ENCODE data around the gene SLC27A2.
"Not testable (repeated sequence)": the region's sequence is repeated elsewhere in the genome, so short reads cannot be mapped to it uniquely, and the experiment has no call there.

Gene SLC27A2

DNA sequence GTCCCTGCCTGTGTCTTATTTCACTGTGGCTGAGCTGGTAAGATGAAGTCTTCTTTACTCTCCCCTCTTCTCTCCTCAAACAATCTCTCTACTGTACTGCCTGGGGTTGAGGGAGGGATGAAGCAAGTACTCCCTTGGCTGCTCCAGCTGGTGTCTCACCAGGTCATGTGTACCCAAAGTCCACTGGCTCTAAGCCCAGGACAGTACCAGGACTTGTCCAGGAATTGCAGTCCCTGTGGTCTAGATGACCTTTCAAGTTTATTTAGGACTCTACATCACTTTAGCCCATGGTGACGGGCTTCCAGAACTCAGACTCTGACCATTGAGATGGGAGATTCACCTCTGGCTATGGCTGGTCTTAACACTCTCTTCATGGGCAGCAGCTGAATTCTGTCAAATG is 17.5 kb upstream of the SLC27A2 start:
- no peak for DNase-seq

GRCh38 chr15:50166216-50166615 is 15.8 kb upstream of the SLC27A2 start:
- no peak for DNase-seq

DNA sequence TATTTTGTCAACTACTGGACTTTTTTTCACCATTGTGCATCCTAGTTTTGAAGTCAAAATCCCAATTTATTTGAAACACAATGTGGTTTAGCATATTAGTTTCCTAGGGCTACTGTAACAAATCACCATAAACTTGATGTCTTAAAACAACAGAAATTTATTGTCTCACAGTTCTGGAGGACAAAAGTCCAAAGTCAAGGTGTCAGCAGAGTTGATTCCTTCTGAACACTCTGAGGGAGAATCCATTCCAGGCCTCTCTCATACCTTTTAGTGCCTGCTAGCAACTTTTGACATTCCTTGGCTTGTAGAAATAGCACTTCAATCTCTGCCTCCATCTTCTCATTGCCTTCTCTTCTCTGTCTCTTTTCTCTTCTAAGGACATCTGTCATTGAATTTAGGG is 14.9 kb upstream of the SLC27A2 start:
- no peak for DNase-seq

- DNase-seq, result no peak
These were observed 13.6 kb upstream of the SLC27A2 start for GRCh38 chr15:50168379-50168778.

- DNase-seq, result no peak
These were observed 13.1 kb upstream of the SLC27A2 start for GRCh38 chr15:50168783-50169411.

DNA sequence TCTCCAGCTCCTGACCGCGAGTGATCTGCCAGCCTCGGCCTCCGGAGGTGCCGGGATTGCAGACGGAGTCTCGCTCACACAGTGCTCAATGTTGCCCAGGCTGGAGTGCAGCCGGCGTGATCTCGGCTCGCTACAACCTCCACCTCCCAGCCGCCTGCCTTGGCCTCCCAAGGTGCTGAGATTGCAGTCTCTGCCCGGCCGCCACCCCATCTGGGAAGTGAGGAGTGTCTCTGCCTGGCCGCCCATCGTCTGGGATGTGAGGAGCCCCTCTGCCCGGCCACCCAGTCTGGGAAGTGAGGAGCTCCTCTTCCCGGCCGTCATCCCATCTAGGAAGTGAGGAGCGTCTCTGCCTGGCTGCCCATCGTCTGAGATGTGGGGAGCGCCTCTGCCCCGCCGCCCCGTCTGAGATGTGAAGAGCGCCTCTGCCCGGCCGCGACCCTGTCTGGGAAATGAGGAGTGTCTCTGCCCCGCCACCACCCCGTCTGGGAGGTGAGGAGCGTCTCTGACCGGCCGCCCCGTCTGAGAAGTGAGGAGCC is 9.6 kb upstream of the SLC27A2 start:
- not testable (repeated sequence) for DNase-seq

GRCh38 chr15:50176869-50177268 is 5.1 kb upstream of the SLC27A2 start:
- DNase-seq, result no peak

DNA sequence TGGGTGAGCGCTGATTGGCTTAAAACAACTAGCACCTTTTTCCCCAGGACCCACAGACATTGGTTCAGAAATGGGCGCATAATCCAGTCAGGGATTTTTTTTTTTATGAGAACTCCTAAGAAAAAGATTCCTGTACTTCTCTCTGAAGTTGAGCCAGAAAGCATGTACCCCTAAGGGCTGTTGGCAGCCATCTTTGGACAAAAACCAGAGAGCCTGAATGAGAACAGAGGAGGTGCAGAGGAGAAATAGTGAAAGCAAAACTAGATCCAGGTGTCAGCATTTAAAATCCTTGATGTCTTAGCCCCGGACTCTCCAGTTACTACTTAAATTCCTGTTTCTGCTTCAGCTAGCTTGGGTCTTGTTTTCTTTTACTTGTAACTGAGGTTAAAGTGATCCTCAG is 1.9 kb upstream of the SLC27A2 start:
- no peak for DNase-seq

- no peak for DNase-seq
These were observed 1.4 kb upstream of the SLC27A2 start for GRCh38 chr15:50180582-50180981.

DNA sequence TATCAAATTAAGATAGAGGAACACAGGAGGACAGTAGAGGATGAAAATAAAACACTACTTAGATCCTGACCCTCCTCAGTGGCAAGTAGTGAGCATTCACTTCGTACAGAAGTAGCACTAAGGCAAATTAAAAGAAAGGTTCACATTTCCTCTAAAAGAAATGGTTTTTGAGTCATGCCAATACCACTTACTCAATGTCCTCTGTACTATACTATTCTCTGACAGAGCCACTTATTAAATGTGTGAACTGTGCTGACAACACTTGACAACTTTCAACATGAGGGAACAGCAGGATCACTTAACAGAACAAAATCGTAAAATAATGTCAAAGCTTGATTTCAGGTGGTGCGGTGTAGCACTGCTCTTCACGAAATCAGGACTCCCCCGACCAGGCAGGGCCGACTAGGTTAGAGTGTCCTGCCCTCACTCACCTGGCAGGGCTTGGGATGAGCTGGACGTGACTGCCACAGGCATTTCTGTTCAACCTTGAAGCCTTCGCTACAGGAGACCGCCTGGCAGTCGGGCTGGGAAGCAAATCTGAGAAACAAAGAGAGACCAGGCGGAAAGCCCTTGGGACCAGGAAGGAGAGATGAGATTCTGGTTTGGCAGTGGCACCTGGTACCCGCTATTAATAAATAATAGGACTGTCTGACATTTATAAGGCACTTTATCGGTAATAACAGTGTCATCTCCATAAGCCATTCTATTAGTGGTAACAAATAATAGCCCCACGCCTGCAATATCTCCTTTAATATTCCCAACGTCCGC is 611 bp upstream of the SLC27A2 start:
- DNase-seq, result no peak

DNA sequence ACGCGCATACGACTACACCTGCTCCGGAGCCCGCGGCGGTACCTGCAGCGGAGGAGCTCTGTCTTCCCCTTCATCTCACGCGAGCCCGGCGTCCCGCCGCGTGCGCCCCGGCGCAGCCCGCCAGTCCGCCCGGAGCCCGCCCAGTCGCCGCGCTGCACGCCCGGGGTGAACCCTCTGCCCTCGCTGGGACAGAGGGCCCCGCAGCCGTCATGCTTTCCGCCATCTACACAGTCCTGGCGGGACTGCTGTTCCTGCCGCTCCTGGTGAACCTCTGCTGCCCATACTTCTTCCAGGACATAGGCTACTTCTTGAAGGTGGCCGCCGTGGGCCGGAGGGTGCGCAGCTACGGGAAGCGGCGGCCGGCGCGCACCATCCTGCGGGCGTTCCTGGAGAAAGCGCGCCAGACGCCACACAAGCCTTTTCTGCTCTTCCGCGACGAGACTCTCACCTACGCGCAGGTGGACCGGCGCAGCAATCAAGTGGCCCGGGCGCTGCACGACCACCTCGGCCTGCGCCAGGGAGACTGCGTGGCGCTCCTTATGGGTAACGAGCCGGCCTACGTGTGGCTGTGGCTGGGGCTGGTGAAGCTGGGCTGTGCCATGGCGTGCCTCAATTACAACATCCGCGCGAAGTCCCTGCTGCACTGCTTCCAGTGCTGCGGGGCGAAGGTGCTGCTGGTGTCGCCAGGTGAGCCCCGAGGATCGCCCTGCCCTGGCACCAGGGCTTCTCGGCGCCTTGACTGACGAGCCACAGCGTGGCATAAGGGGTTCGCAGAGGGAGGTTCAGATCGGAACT is 420 bp downstream of the SLC27A2 start:
- DNase-seq, result peak; percentile 17

GRCh38 chr15:50183112-50183794 is 1.3 kb downstream of the SLC27A2 start:
- no peak for DNase-seq

GRCh38 chr15:50184863-50185504 is 3.0 kb downstream of the SLC27A2 start:
- DNase-seq, result no peak

DNA sequence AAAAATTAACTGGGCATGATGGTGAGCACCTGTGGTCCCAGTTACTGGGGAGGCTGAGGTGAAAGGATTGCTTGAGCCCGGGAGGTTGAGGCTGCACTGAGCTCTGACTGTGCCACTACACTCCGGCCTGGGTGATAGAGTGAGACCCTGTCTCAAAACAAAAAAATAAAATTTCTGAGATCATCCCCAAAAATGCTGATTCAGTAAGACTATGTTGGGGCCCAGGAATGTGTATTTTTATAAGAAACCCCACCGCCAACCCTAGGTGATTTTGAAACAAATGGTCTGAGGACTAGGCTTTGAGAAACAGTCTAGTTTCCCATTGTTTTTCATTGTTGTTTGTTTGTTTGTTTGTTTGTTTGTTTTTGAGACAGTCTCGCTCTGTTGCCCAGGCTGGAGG is 4.1 kb downstream of the SLC27A2 start:
- DNase-seq, result no peak

DNA sequence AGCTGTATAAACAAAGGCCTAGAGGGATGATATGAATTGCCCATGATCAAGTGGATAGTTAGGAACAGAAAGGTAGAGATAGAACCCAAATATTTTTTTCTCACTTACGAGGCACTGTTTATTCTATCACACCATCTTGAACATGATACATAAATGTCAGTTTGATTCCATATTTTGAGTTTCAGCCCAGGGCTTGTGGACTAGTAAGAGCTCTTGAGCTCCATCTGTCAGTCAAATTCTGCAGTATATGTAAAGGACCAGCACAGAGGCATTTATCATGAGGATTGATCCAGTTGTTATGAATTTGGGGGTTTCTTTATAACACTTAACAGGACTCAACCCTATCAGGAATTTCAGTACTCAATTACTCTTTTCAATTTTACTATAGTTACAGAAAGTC is 4.8 kb downstream of the SLC27A2 start:
- DNase-seq, result no peak

DNA sequence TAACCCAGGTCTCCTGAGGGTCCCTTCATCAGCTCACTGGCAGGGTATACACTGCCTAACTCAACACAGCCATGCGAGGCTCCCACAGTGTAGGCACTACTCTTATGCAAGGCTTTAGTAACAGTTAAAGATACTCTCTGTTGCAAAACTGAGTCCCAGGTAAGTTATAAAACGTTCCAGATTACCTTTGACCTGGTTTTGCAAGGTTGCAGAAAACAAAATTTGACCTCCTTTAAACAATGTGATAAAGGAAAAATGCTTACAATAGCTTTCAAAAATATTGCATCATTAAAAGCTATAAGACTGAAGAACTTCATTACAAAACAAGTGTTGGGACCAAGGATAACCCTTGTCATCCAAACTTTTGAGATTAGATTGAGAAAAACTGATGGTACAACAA is 5.5 kb downstream of the SLC27A2 start:
- no peak for DNase-seq

DNA sequence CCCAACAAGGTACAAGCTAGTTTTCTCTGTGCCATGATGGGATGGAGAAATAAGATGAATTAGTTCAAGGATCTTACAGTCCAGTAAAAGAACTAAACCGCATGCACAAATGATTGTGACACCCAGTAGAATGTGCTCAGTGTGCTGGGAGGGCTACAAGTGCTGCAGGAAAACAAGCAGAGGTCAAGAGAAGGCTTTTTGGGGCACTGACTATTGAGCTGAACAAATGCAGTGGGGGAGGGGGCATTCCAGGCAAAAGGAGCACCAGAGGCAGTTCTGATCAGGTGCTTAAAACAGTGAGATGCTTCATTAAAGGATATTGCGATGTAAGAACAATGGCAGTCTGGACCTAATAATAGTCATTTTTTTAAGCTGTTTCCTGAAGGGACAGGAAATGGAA is 6.0 kb downstream of the SLC27A2 start:
- no peak for DNase-seq

DNA sequence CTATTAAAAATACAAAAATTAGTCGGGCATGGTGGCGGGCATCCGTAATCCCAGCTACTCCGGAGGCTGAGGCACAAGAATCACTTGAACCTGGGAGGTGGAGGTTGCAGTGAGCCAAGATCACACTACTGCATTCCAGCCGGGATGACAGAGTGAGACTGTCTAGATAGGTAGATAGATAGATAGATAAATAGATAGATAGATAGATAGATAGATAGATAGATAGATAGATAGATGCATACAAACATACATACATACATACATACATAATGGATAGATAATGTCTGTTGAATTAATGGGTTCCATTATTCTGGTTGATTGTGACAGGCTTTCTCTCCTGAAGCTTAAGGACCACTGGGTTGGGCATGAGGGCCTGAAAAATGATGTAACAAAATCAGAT is 6.8 kb downstream of the SLC27A2 start:
- not testable (repeated sequence) for DNase-seq

- DNase-seq, result no peak
These were observed 7.6 kb downstream of the SLC27A2 start for GRCh38 chr15:50189633-50190032.

GRCh38 chr15:50190166-50190570 is 8.2 kb downstream of the SLC27A2 start:
- no peak for DNase-seq

DNA sequence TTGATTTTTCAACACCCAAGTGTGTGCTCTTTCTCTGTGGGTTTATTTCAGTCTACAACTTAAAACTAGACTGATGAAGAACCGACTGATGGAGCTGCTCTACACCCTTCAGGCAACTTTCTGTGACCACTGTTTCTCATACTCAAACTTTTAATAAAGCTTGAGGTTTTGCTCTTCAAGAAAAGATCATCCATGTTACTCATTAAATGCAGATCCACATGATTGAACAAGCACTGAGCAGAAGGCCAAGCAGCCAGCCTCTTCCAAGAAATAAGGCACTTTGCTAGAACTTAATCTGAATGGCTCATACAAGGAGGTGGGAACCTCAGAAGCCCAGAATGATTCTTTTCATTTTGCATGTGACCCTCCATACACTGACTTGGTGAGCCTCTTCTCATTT is 8.7 kb downstream of the SLC27A2 start:
- no peak for DNase-seq

DNA sequence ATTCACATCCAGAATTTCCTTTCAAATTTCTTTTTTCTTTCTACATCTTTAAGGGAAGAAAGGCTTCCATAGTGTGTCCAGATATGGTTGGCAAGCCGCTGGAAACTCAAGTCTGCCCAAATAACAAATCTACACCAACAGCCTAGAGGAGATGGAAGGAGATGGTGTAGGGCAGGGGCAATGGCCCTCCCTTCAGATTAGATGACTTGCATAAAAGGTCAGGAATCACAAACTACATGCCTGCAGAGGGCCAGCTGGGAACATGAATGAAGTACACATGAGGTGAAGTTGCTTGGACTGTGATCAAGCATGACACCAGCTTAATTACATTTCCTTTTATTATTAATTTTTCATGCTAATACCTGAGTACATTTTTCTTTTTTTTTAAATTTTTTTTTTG is 10.2 kb downstream of the SLC27A2 start:
- DNase-seq, result no peak
